Parathyroid adenoma (tissue), 2 donors: ENCODE results near the gene MINAR1.

Experiments
- H2AFZ ChIP-seq: fragments of 300-600 bp; sonication (generic); one replicate; pipeline ENCODE4 v1.7.0; 2017; ENCODE audit warnings: antibody characterized with exemption, mild to moderate bottlenecking
- H3K27ac ChIP-seq: fragments of 300-600 bp; sonication (generic); one replicate; pipeline ENCODE4 v1.7.0; 2017
- H3K27me3 ChIP-seq: fragments of 300-600 bp; sonication (generic); one replicate; pipeline ENCODE4 v1.7.0; 2017; ENCODE audit warnings: low read length; ENCODE audit not compliant: control insufficient read depth, insufficient read depth
- H3K36me3 ChIP-seq: fragments of 300-600 bp; sonication (generic); one replicate; pipeline ENCODE4 v1.7.0; 2017; ENCODE audit warnings: low read length; ENCODE audit not compliant: control insufficient read depth, insufficient read depth
- H3K4me1 ChIP-seq: fragments of 300-600 bp; sonication (generic); one replicate; pipeline ENCODE4 v1.7.0; 2017; ENCODE audit warnings: control low read depth
- H3K4me2 ChIP-seq: fragments of 300-600 bp; sonication (generic); one replicate; pipeline ENCODE4 v1.7.0; 2017; ENCODE audit warnings: low read length
- H3K4me3 ChIP-seq: fragments of 300-600 bp; sonication (generic); one replicate; pipeline ENCODE4 v1.7.0; 2017; ENCODE audit warnings: low read depth, low read length
- H3K79me2 ChIP-seq: fragments of 300-600 bp; sonication (generic); one replicate; pipeline ENCODE4 v1.7.0; 2017; ENCODE audit warnings: control low read depth
- H3K9ac ChIP-seq: fragments of 300-600 bp; sonication (generic); one replicate; pipeline ENCODE4 v1.7.0; 2017; ENCODE audit warnings: mild to moderate bottlenecking
- H3K9me3 ChIP-seq: fragments of 300-600 bp; sonication (generic); one replicate; pipeline ENCODE4 v1.7.0; 2017; ENCODE audit warnings: low read length; ENCODE audit not compliant: control insufficient read depth
- CTCF ChIP-seq: fragments of 300-600 bp; sonication (generic); IDR thresholded peaks from one replicate; pipeline ENCODE4 v1.7.0; 2017; ENCODE audit warnings: antibody characterized with exemption, mild to moderate bottlenecking
- donor health status: primary hyperparathyroidism.

Gene MINAR1, protein sequence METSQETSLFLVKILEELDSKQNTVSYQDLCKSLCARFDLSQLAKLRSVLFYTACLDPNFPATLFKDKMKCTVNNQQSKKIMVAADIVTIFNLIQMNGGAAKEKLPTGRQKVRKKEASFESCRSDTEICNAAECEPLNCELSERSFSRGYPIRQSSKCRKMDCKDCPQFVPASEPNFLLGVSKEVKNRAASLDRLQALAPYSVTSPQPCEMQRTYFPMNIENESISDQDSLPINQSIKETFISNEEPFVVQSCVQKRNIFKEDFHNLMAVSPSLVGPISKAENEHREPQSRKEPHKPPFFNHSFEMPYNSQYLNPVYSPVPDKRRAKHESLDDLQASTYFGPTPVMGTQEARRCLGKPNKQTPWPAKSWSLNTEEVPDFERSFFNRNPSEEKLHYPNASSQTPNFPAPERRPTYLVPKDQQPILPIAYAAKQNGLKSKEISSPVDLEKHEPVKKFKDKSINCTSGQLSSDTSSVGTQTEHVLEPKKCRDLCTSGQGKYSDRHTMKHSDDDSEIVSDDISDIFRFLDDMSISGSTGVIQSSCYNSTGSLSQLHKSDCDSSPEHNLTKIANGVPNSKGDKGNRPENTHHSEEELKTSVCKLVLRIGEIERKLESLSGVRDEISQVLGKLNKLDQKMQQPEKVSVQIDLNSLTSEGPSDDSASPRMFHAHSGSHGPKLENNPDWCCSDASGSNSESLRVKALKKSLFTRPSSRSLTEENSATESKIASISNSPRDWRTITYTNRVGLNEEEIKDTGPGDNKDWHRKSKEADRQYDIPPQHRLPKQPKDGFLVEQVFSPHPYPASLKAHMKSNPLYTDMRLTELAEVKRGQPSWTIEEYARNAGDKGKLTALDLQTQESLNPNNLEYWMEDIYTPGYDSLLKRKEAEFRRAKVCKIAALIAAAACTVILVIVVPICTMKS

GRCh38 chr15:79431636-79432344 lies at the start of gene MINAR1:
Gene MINAR1, plus strand, starts transcription at chr15:79432336. Its CDS starts 23,812 bp downstream, at chr15:79456148.
- Histone ChIP-seq H3K79me2 (no peaks in the 10 kb centered on the region), H2AFZ (peak within 1 kb of the TSS; percentile 46), H3K9me3 (no peaks in the 10 kb centered on the region), H3K27ac (no peak within 1 kb of the TSS), H3K4me3 (peak within 1 kb of the TSS; percentile 9), H3K4me2 (peak within 1 kb of the TSS; percentile 47), H3K27me3 (no peaks in the 10 kb centered on the region), H3K9ac (no peak within 1 kb of the TSS), H3K36me3 (no peaks in the 10 kb centered on the region), H3K4me1 (no peaks in the 10 kb centered on the region)
- TF ChIP-seq CTCF = no peak

DNA sequence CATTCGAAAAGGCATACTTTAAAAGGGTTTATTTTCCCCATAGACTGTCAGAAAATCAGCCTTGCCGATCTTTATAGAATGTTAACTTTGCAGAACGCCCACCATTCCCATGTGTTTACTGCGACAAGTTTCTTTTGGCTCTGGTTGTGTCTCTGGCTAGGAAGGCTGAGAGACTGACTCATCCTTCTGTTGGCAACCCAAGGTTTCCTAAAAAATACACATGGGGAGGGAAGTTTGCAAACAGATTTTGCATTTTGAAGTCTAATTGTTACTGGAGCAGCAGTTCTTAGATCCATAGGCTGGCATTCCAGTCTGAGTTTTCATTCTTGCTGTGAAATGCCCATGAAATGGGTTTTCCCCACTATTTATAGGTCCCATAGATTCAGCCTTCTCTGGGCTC lies 37.9 kb upstream of the MINAR1 start:
- Histone ChIP-seq H3K4me3 (no peak overlapping the region), H3K9ac (no peak overlapping the region), H2AFZ (no peak overlapping the region), H3K9me3 (no peaks in the 10 kb centered on the region), H3K4me2 (no peak overlapping the region), H3K79me2 (no peaks in the 10 kb centered on the region), H3K27me3 (no peaks in the 10 kb centered on the region), H3K36me3 (no peaks in the 10 kb centered on the region), H3K27ac (no peak overlapping the region), H3K4me1 (no peaks in the 10 kb centered on the region)
- TF ChIP-seq CTCF = no peak

GRCh38 chr15:79396850-79397249 lies 35.3 kb upstream of the MINAR1 start:
- Histone ChIP-seq H3K27ac (no peak overlapping the region), H3K27me3 (no peaks in the 10 kb centered on the region), H3K79me2 (no peaks in the 10 kb centered on the region), H3K9ac (no peak overlapping the region), H3K36me3 (no peaks in the 10 kb centered on the region), H3K9me3 (no peaks in the 10 kb centered on the region), H2AFZ (no peak overlapping the region), H3K4me2 (no peak overlapping the region), H3K4me1 (no peaks in the 10 kb centered on the region), H3K4me3 (no peak overlapping the region)
- TF ChIP-seq CTCF = no peak

DNA sequence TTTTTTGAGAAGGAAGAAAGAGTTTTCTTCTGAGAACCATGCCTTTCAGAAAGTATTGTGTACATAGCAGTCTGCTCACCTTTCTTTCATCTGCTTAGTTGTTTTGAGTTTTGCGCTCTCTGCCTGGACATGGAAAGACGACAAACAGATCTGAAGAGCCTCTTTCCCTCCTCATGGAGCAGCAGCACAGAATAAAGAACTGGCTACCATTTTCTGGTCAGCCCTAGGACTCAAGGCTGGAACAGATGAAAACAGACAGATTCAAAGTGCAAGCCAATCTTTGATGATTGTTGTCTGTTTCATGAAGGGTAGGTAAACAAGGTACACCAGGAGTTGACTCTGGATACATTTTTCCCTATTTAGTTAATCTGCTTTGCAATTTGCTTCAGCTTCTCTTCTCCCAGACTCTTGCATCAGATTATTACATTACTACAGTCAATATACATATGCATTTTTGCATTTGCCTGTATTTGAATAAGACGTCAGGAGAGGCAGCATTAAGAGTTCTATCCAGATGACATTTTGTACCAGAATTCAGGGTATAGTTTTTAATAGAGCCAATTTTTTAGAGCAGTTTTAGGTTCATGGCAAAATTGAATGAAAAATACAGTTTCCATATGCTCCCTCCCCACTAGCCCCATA lies 34.7 kb upstream of the MINAR1 start:
- no peak overlapping the region for H3K9ac ChIP-seq
- no peaks in the 10 kb centered on the region for H3K79me2 ChIP-seq
- H3K27ac ChIP-seq = no peak overlapping the region
- H3K4me1 ChIP-seq = no peaks in the 10 kb centered on the region
- no peak overlapping the region for H3K4me2 ChIP-seq
- TF ChIP-seq CTCF = no peak
- no peaks in the 10 kb centered on the region for H3K36me3 ChIP-seq
- H3K9me3 ChIP-seq = no peaks in the 10 kb centered on the region
- H3K4me3 ChIP-seq = no peak overlapping the region
- H3K27me3 ChIP-seq = no peaks in the 10 kb centered on the region
- no peak overlapping the region for H2AFZ ChIP-seq
